GM04504 (cell line): ENCODE measurements around the gene MATCAP1.

Source experiments
- DNase-seq: peaks from one replicate; pipeline ENCODE4 v3.0.0-alpha.2; 2012; ENCODE audit warnings: low read depth

The MATCAP1 gene

GRCh38 chr16:67183627-67184452 lies at the start of gene MATCAP1:
Gene MATCAP1 (minus strand): TSS chr16:67183963. CDS start chr16:67180610, 3,353 bp downstream.
- DNase-seq: peak; percentile 95

DNA sequence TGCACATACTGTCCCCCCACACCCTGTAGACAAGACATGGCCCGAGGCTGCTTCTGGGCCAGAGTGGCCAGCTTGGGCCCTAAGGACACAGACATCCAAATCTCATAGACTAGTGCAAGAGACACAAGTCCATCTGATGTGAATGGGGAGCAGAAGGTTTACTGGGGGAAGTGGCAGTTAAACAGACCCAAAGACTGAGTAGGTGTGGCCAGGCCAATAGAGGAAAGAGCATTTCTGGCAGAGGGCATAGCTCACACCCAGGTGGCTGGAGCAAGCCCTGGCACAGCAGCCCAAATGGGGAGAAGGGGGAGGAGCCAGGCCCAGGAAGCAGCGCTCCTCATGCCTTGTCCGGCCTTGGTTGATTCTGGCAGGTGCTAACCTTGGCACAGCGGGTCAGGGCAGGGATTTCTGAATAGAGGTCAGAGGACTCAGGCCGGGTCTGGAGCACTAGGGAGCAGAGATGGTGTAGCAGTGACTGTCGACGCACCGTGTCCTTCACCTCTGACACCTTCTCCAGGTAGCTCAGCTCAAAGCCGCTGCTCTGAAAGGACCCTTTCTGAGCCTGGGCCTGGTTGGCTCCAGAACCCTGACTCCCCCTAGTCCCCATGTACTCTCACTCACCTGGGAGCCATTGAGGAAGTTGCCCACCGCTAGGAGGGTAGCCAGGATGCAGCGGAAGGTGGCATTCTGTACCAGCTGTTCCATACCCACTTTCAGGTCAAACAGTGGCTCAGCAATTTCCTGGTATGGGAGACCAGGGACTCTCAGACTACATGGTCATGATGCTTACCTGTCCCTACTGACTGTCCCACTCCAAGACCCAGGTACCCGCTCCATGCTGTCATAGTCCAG lies 47.3 kb upstream of the MATCAP1 start:
- DNase-seq: no peak

GRCh38 chr16:67229906-67230808 lies 46.4 kb upstream of the MATCAP1 start:
- no peak for DNase-seq

- no peak for DNase-seq
Observed at GRCh38 chr16:67228905-67229304, 45.1 kb upstream of the MATCAP1 start.

DNA sequence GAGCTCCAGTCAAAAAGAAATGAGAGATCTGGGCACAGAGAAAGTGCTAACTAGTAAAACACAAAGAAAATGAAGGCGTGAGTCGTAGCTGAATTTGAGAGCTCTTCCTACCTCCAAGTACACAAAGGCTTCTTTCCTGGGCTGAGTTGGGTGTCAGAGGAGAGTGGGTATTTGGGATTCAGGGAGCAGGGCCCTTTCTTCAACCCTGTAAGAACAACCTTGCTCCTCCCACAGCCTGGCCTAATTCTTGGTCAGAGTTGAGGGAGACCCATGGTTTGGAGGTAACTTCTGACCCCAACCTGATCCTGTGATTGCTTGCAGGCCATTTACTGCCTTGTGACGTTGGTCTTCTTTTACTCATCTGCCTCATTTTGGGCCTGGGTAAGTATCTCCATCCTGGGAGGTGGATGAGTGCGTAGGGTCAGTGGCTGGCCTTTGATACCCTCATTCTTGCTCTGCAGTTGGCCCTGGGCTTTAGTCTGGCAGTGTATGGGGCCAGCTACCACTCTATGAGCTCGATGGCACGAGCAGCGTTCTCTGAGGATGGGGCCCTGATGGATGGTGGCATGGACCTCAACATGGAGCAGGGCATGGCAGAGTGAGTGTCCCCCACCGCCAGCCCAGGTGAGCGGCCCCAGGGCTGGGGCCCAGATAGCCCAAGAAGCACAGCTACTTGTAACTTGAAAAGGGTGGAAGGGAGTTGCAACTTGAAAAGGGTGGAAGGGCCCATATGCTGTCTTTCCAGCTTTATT lies 44.4 kb upstream of the MATCAP1 start:
- no peak for DNase-seq

DNA sequence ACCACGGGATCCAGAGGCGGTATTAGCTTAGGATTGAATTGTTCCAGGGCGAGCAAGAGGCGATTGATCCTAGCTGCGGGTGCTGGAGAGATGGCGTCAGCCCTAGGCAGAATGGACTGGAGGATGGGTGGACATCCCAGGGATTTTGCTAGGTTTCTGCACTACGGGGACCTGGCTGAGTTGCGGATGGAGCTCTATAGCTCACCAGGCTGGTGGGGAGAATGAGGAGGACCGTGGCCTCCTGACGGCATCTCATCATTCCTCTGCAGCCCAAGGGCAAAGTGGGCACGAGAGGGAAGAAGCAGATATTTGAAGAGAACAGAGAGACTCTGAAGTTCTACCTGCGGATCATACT lies 43.8 kb upstream of the MATCAP1 start:
- no peak for DNase-seq

DNA sequence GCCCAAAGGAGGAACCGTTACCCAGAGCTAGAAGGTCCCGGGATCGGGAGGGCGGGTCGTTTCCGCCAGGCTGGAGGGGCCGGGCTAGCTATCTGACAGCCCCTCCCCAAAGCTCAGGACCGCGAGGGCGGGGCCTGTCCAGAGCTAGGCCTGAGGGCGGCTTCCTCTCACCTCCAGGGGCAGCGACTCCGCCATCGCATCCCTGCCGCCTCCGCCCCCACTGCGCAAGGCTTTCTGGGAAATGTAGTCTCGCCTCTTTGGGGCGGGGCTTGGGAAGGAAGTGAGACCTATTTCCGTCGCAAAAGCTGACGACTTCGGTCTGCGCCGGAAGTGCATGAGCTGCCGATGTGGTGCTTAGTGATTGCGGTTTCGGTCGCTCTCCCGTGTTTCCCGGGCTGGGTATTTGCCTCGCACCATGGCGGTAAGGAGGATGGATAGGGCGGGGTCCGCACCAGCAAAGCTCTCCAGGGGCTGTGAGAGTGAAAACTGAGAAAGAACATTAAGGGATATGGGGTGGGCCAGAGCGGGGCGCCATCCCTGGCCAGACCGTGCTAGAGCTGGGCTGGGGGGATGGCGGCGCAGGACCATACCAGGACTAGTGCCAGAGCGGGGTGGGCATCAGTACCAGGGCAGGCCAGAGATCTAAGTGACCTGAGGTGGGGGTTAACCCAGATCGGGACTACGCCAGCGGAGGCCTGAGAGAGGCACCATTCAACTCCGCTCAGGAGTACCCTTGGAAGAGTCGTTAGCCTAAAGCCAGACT lies 43.2 kb upstream of the MATCAP1 start, which contains the start of gene TMEM208:
TMEM208 (plus strand) TSS at position 327 of the 763 bp plus-strand sequence; CDS start at position 416, 89 bp downstream.
- DNase-seq: peak; percentile 98

DNA sequence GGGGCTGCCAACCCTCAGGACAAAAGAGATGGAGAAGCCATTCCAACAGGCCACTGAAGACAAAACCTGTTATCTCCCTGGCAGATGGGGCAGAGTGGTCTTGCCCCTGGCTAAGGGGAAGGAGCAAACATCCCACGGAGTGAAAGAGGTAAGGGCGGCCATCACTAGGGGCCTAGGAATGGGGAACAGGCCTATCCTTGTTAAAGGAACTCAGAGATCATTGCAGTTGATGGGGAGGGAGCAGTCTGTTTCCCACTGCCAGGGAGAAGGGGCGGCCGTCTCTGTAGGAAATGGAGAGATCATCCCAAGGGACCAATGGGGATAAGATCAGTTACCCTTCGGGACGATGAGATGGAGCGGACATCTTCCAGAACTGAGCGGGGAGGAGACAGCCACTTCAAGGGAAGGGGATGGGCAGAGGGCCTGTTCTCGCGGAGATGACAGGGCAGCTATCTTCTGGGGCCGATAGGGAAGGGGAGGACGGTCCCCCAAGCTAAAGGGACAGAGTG lies 42.6 kb upstream of the MATCAP1 start:
- DNase-seq: no peak

DNA sequence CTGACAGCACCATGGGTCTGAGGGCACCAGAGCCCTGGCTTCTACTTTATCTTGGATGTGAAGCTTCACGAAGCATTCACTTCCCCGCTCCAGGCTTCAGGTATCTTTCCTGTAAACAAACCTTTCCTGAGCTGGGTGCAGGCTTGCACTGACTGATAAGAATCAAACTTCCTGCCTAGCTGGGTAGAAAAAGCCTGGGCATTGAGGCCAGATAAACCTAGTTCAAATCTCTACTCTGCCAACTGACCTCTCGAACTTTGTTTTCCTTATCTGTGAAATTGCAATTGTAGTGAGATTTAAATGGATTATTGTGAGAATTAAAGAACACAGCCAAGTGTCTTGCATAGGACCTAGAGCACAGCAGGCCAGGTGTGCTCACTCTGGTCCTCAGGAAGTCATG lies 40.2 kb upstream of the MATCAP1 start:
- DNase-seq: no peak

- no peak for DNase-seq
Observed at GRCh38 chr16:67216612-67217490, 33.1 kb upstream of the MATCAP1 start.

DNA sequence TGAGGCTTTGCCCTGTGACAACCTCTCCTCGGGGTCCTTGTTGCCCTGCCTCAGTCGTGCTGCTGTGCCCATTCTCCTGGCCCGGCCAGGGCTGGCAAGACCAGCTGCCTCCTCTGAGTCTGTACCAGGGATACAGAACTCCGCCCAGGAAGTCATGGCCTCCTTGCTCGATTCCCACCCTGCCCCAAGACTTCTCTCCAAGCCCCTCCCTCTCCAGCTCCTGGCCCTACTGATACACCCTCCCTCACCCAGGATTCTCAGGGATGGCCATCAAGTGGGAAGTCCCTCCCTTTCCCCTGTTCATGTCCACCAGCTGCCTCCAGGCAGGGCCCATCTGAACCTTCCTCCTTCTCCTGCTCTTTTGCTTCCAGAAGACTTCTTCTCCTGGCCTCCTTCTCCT lies 31.9 kb upstream of the MATCAP1 start:
- DNase-seq: no peak

- DNase-seq: no peak
Observed at GRCh38 chr16:67213197-67214019, 29.6 kb upstream of the MATCAP1 start.

DNA sequence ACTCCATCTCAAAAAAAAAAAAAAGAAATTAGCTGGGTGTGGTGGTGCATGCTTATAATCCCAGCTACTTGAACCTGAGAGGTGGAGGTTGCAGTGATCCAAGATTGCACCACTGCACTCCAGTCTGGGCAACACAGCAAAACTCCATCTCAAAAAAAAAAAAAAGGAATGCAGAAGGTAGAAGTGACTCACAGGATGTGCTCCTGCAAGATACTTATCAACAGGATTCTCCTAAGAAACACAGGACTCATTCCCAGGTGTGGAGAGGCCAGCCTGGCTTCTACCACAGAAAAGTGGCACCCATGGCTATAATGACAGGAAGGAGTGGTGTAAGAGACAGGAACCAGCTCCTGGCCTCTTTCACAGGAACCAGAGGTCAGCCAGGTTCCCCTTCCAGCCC lies 29.0 kb upstream of the MATCAP1 start:
- no peak for DNase-seq

DNA sequence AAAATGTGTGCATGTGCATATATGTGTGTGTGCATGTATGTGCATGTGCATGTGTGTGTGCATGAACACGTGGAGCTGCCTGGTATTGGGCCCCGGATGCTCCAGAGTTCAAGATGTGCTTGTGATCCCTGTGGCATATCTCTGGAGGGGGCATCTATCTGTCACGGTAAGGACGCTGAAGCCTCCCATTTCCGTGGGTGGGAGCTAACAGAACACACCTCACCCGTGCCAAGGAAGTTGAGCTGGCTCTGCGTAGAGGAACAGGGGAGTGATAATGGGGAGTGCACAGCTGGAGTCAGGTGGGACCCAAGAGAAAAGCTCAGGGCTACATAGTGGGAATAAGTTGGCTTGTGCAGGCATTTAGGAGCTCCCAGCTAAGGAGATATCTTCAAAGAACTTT lies 27.9 kb upstream of the MATCAP1 start:
- DNase-seq: no peak

DNA sequence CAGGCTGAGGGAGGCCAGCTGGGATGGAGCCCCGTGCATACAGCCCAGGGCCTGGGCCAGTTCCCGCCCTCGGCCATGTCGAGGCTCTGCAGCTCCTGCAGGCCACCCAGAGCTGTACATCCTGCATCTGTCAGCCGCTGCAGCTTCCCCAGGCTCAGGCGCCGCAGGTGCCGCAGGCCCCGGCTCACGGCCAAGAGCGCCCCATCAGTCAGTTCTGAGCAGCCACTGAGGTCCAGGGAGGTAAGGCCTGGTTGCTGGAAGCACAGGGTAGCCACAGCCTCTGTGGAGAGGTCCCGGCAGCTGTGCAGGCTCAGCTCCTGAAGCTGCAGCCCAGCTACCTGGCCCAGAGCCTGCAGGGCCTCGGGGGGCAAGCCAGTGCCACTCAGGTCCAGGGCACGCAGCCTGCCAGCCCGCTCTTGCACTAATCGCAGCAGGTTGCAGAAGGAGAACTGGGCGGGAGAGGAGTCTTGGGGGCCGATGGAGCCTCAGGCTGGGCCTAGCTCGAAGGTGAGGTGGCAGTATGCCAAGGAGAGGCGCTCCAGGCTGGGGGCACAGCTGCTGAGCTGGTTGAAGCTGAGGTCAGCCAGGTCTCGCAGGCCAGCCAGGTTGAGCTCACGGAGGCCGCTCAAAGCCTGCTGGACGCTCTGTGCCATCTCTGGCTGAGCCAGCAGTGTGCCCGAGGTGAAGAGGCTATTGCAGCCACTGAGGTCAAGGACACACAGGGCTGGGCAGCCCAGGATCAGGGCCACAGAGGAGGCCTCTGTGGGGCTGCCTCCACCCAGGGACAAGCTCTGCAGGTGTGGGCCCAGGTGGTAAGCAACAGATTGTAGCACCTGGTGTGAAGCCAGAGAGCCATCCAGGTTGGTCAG lies 26.5 kb upstream of the MATCAP1 start:
- DNase-seq: no peak

- no peak for DNase-seq
Observed at GRCh38 chr16:67209565-67209964, 25.8 kb upstream of the MATCAP1 start.

GRCh38 chr16:67208154-67208896 lies 24.6 kb upstream of the MATCAP1 start:
- DNase-seq: no peak
